ENCODE results near the gene WNK2. TPM values are rescaled to one million over a fixed set of nuclear protein-coding genes. Genes with fewer than 3 reads are reported as not detected.

Gene WNK2
- total RNA-seq, 1 experiment from 2014 or later = 0.07 TPM

DNA sequence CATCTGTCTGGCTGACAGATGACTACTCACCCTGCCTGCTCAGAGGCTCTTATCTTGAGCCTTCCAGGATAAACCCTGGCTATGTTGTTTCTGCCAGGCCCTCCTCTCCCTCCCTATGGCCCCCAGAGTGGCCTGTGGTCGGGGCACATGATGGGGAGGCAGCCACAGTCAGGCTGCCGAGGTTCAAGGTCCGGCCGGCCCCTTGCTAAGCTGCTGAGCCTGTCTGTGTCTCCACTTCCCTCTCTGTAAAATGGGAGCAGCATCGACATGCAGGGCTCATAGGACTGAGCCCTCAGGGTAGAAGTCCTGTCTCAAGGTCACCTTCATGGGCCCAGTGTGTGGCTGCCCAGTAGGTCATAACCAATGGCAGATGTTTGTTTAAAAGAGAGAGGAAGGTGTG, 28.5 kb downstream of the WNK2 start:
- intact Hi-C loops (cut with micrococcal nuclease) = no loop called here
- DNase-seq (ENCODE audit: unreplicated experiment) = no peak
- Mint-ChIP-seq H3K27me3 (ENCODE audit: insufficient read depth, unreplicated experiment) (no peaks in the 10 kb centered on the region), H3K27ac (ENCODE audit: low read depth, unreplicated experiment) (no peak overlapping the region), H3K36me3 (ENCODE audit: insufficient read depth, unreplicated experiment) (no peaks in the 10 kb centered on the region), H3K4me1 (ENCODE audit: insufficient read depth, unreplicated experiment) (no peaks in the 10 kb centered on the region), H3K9me3 (ENCODE audit: unreplicated experiment) (peaks cover 13% of the 10 kb centered on the region), H3K4me3 (ENCODE audit: unreplicated experiment) (no peak overlapping the region)
- no TSS peak for BruUV-seq (replicated peaks)
- TF ChIP-seq, protein P1, sequence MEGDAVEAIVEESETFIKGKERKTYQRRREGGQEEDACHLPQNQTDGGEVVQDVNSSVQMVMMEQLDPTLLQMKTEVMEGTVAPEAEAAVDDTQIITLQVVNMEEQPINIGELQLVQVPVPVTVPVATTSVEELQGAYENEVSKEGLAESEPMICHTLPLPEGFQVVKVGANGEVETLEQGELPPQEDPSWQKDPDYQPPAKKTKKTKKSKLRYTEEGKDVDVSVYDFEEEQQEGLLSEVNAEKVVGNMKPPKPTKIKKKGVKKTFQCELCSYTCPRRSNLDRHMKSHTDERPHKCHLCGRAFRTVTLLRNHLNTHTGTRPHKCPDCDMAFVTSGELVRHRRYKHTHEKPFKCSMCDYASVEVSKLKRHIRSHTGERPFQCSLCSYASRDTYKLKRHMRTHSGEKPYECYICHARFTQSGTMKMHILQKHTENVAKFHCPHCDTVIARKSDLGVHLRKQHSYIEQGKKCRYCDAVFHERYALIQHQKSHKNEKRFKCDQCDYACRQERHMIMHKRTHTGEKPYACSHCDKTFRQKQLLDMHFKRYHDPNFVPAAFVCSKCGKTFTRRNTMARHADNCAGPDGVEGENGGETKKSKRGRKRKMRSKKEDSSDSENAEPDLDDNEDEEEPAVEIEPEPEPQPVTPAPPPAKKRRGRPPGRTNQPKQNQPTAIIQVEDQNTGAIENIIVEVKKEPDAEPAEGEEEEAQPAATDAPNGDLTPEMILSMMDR (IDR thresholded peaks at IDR 0.05; ENCODE audit: unreplicated experiment) = no peak
- POLR2A ChIA-PET = no interaction called here
- CTCF ChIA-PET = no interaction called here

DNA sequence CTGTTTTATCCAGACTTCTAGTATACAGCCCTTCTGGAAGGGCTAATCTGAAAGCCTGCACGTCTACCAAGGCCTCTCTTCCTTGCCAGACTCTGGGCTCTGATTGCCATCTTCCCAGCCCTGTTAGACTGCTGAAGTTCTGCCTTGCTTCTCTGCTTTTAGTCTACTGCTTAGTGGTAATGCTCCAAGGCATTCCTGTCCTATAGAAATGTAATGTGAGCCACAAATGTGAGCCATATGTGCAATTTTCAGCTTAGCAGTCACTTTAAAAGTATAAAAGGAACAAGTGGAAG, 32.1 kb downstream of the WNK2 start:
- ChIA-PET CTCF (no interaction called here), POLR2A (no interaction called here)
- intact Hi-C loops (cut with micrococcal nuclease) = no loop called here
- no peak overlapping the region for H3K4me3 Mint-ChIP-seq (ENCODE audit: unreplicated experiment)
- H3K9me3 Mint-ChIP-seq (ENCODE audit: unreplicated experiment) = peaks cover 8% of the 10 kb centered on the region
- no TSS peak for BruUV-seq (replicated peaks)
- H3K27ac Mint-ChIP-seq (ENCODE audit: low read depth, unreplicated experiment) = no peak overlapping the region
- H3K27me3 Mint-ChIP-seq (ENCODE audit: insufficient read depth, unreplicated experiment) = no peaks in the 10 kb centered on the region
- TF ChIP-seq, protein P1 (IDR thresholded peaks at IDR 0.05; ENCODE audit: unreplicated experiment) = no peak
- H3K4me1 Mint-ChIP-seq (ENCODE audit: insufficient read depth, unreplicated experiment) = no peaks in the 10 kb centered on the region
- DNase-seq (ENCODE audit: unreplicated experiment) = no peak
- no peaks in the 10 kb centered on the region for H3K36me3 Mint-ChIP-seq (ENCODE audit: insufficient read depth, unreplicated experiment)

DNA sequence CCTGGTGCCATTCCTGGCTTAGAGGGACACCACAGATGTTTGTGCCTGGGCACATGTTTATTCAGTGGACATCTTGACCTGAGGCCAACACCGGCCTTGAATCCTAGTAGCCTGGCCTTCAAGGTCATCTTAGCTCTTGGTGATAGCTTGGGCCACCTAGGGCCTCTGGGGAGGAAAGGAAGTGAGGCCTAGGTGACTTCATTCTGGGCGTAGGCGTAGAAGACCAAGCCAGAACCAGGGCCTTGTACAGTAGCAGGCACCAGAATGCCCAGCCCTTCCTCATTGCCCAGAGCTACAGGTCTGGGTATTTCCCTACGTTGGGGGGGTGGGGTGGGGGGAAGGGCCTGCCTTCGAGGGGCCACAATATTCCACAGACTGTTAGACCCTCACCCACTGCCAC, 33.8 kb downstream of the WNK2 start:
- Mint-ChIP-seq H3K27me3 (ENCODE audit: insufficient read depth, unreplicated experiment) (no peaks in the 10 kb centered on the region), H3K4me3 (ENCODE audit: unreplicated experiment) (no peak overlapping the region), H3K9me3 (ENCODE audit: unreplicated experiment) (peaks cover 8% of the 10 kb centered on the region), H3K36me3 (ENCODE audit: insufficient read depth, unreplicated experiment) (no peaks in the 10 kb centered on the region), H3K4me1 (ENCODE audit: insufficient read depth, unreplicated experiment) (no peaks in the 10 kb centered on the region), H3K27ac (ENCODE audit: low read depth, unreplicated experiment) (no peak overlapping the region)
- TF ChIP-seq, protein P1 (IDR thresholded peaks at IDR 0.05; ENCODE audit: unreplicated experiment) = no peak
- POLR2A ChIA-PET = no interaction called here
- intact Hi-C loops (cut with micrococcal nuclease) = no loop called here
- CTCF ChIA-PET = no interaction called here
- no peak for DNase-seq (ENCODE audit: unreplicated experiment)
- BruUV-seq (replicated peaks) = no TSS peak

DNA sequence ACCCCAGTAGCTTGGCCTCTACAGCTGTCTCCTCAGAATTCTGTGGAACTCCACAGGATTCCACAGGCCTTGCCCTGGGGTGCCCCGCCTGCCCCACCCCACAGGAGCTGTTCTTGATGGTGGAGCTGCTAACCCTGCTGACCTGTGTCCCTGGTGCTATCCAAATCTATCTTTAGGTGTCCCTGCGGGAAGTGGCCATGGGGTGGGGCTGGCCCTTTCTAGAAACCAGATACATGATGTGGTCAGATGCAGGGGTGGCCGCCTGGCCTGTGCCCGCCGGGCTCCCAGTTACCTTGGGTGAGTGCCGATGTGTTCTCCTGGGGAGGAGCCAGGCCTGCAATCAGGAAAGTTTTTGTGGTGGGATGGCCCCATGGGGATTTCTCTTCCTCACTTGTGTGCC, 34.2 kb downstream of the WNK2 start:
- ChIA-PET POLR2A (no interaction called here), CTCF (no interaction called here)
- H3K4me1 Mint-ChIP-seq (ENCODE audit: insufficient read depth, unreplicated experiment) = no peaks in the 10 kb centered on the region
- TF ChIP-seq, protein P1 (IDR thresholded peaks at IDR 0.05; ENCODE audit: unreplicated experiment) = no peak
- DNase-seq (ENCODE audit: unreplicated experiment) = no peak
- H3K27me3 Mint-ChIP-seq (ENCODE audit: insufficient read depth, unreplicated experiment) = no peaks in the 10 kb centered on the region
- intact Hi-C loops (cut with micrococcal nuclease) = no loop called here
- peaks cover 8% of the 10 kb centered on the region for H3K9me3 Mint-ChIP-seq (ENCODE audit: unreplicated experiment)
- H3K27ac Mint-ChIP-seq (ENCODE audit: low read depth, unreplicated experiment) = no peak overlapping the region
- no peak overlapping the region for H3K4me3 Mint-ChIP-seq (ENCODE audit: unreplicated experiment)
- no TSS peak for BruUV-seq (replicated peaks)
- no peaks in the 10 kb centered on the region for H3K36me3 Mint-ChIP-seq (ENCODE audit: insufficient read depth, unreplicated experiment)

All from MCF 10A (cell line).